HG03159 (cell line): ENCODE measurements around the gene NBAS.

Experiments used
- ATAC-seq: cut with Tn5 transposase; IDR thresholded peaks from one replicate; pipeline ENCODE4 v1.9.1; 2021; ENCODE audit warnings: mild to moderate bottlenecking, moderate library complexity; ENCODE audit not compliant: unreplicated experiment

NBAS gene

GRCh38 chr2:15181092-15181745 is 379.9 kb downstream of the NBAS start:
- no peak for ATAC-seq

GRCh38 chr2:15180379-15180778 is 380.8 kb downstream of the NBAS start:
- ATAC-seq = no peak

- no peak for ATAC-seq
Observed at GRCh38 chr2:15178946-15179345, 382.2 kb downstream of the NBAS start.

GRCh38 chr2:15177103-15177502 is 384.0 kb downstream of the NBAS start:
- peak; percentile 97 for ATAC-seq

- no peak for ATAC-seq
Observed at GRCh38 chr2:15176604-15177003, 384.5 kb downstream of the NBAS start.

GRCh38 chr2:15174567-15174966 is 386.6 kb downstream of the NBAS start:
- no peak for ATAC-seq

GRCh38 chr2:15173501-15173900 is 387.6 kb downstream of the NBAS start:
- no peak for ATAC-seq

- no peak for ATAC-seq
Observed at GRCh38 chr2:15172825-15173224, 388.3 kb downstream of the NBAS start.

- ATAC-seq = no peak
Observed at GRCh38 chr2:15170070-15170775, 390.9 kb downstream of the NBAS start.

- ATAC-seq = no peak
Observed at GRCh38 chr2:15169326-15170069, 391.6 kb downstream of the NBAS start.

GRCh38 chr2:15168116-15168515 is 393.0 kb downstream of the NBAS start:
- ATAC-seq = no peak

- no peak for ATAC-seq
Observed at GRCh38 chr2:15166878-15167277, 394.3 kb downstream of the NBAS start.

GRCh38 chr2:15163326-15163725 is 397.8 kb downstream of the NBAS start:
- no peak for ATAC-seq

- ATAC-seq = no peak
Observed at GRCh38 chr2:15162620-15163019, 398.5 kb downstream of the NBAS start.

- no peak for ATAC-seq
Observed at GRCh38 chr2:15160201-15160991, 400.7 kb downstream of the NBAS start.

GRCh38 chr2:15159751-15160177 is 401.4 kb downstream of the NBAS start:
- ATAC-seq = no peak

GRCh38 chr2:15159206-15159605 is 401.9 kb downstream of the NBAS start:
- no peak for ATAC-seq

GRCh38 chr2:15158532-15158931 is 402.6 kb downstream of the NBAS start:
- ATAC-seq = no peak

- no peak for ATAC-seq
Observed at GRCh38 chr2:15158100-15158499, 403.0 kb downstream of the NBAS start.

GRCh38 chr2:15155959-15156574 is 405.1 kb downstream of the NBAS start:
- no peak for ATAC-seq

- no peak for ATAC-seq
Observed at GRCh38 chr2:15154297-15154696, 406.8 kb downstream of the NBAS start.
